Activated naive CD4-positive, alpha-beta T cell treated with anti-CD3 and anti-CD28 coated beads, Interleukin-2, amount 50 U/mL, for 72 hours (primary cell): ENCODE measurements around the gene KNOP1. TPM values are rescaled to one million over a fixed set of nuclear protein-coding genes. Genes with fewer than 3 reads are reported as not detected.
"Not testable (repeated sequence)": the region's sequence is repeated elsewhere in the genome, so short reads cannot be mapped to it uniquely, and the experiment has no call there.

Experiments
- ATAC-seq, 2 donors: fragments of 150-1000 bp; cut with Tn5 transposase; 2 replicates each; pipeline ENCODE4 v1.10.0; 2021; ENCODE audit warnings: mild to moderate bottlenecking in 2 of 2, moderate library complexity in 2 of 2
- DNase-seq, 2 donors: peaks; one replicate each; pipeline ENCODE4 v3.0.0; 2021 to 2022; ENCODE audit warnings: low spot score in 2 of 2
- H3K27ac Mint-ChIP-seq, 2 donors: one replicate each; pipeline ENCODE4 v1.8.0; 2022; ENCODE audit warnings: mild to moderate bottlenecking in 2 of 2, mixed read lengths in 2 of 2
- H3K36me3 Mint-ChIP-seq, 2 donors: one replicate each; pipeline ENCODE4 v1.8.0; 2022; ENCODE audit warnings: mixed read lengths in 2 of 2
- H3K9me3 Mint-ChIP-seq, 2 donors: one replicate each; pipeline ENCODE4 v1.8.0; 2022; ENCODE audit warnings: mixed read lengths in 2 of 2
- total RNA-seq, 2 donors: library from RNA; stranded (reverse); gene quantifications; one replicate each; pipeline ENCODE4 v1.2.3, GENCODE V29; 2022

KNOP1 gene
- total RNA-seq, 2 donors from 2014 or later: 18.7 to 23.6 TPM

DNA sequence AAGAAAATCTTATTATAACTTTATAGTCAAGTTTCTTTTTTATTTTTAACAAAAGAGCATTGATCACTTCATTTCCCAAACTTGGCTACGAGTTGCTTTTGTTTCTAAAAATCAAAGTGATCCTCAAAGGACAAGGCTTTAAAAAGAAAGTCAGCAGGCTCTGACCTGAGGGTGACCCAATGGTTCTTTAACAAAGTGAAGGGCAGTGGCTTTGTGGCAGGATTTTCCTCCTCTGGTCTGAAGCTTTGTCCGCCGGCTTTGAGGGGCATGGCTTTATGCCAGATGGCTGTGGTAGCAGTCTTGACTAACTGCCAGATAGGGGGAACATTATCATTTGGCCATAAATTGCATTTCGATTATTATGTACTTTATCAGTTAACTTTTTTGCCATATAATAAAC is 28.5 kb upstream of the KNOP1 start:
- no peak for ATAC-seq
- DNase-seq: no peak
- H3K9me3 Mint-ChIP-seq: no peaks in the 10 kb centered on the region
- no peak overlapping the region for H3K27ac Mint-ChIP-seq
- no peaks in the 10 kb centered on the region for H3K36me3 Mint-ChIP-seq

DNA sequence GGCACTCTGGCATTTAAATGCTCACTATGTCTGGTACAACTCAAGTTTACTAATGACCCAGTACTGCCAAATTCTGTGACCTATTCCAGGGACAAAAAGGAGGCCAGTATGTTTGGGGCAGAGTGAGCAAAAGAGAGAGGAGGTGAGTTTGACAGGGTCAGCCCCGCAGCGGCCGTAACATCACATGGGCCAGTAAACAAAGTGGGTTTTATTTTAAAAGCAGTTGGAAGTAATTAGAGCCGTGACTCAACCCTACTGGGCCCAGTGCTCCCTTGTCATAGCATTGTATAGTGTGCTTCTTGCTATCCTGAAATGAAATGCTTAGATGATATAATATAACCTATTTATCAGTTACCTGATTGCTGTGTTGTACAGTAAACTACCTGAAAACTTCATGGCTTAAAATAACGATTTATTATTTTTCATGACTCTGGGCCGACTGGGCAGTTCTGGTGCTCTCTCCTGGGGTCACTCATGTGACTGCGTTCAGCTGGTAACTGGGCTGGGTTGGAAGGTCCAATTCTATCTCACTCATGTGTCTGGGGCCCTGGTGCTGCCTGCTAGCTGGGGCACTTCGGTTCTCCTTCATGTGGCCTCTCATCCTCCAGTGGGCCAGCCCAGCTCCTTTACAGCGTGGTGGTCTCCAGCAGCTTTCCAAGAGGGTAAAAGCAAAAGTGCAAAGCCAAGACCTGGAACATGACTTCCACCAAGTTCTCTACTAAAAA is 27.4 kb upstream of the KNOP1 start:
- H3K27ac Mint-ChIP-seq: no peak overlapping the region
- ATAC-seq (no peak), DNase-seq (no peak)
- no peaks in the 10 kb centered on the region for H3K36me3 Mint-ChIP-seq
- no peaks in the 10 kb centered on the region for H3K9me3 Mint-ChIP-seq

DNA sequence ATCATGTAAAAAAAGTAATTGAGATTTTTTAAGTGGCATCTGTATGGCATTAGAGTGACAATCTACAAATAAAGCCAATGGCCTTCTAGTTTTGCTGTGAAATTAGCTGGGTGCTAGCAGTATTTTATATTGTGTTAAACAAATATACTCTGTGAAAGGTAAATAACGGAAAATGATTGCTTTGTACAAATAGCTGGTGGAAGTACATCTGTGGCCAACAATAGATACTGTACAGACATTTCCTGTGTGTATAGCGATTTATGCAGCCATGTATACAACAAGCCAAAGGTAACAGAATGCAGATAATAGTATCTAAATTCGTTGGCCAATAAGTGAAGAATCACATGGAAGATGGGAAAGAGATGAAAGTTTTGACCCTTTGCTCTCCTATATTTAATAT is 26.6 kb upstream of the KNOP1 start:
- H3K27ac Mint-ChIP-seq: no peak overlapping the region
- no peaks in the 10 kb centered on the region for H3K36me3 Mint-ChIP-seq
- H3K9me3 Mint-ChIP-seq: no peaks in the 10 kb centered on the region
- DNase-seq: no peak
- ATAC-seq: no peak

DNA sequence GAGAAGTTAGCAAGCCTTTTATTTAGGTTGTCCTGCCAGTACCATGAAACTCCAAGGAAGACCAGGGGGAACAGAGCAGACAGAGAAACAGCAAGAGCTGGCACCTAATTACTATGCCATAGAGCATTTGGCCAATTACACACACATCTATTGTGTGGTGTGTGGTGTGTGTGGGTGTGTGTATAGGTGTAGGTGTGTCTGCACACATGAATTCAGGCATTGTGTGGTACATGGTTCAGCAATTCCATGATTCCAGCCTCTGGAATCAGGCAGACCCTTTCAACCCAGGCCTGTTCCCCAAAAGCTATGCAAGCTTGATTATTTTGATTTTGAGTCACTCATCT is 25.8 kb upstream of the KNOP1 start:
- ATAC-seq: no peak
- H3K27ac Mint-ChIP-seq: no peak overlapping the region

DNA sequence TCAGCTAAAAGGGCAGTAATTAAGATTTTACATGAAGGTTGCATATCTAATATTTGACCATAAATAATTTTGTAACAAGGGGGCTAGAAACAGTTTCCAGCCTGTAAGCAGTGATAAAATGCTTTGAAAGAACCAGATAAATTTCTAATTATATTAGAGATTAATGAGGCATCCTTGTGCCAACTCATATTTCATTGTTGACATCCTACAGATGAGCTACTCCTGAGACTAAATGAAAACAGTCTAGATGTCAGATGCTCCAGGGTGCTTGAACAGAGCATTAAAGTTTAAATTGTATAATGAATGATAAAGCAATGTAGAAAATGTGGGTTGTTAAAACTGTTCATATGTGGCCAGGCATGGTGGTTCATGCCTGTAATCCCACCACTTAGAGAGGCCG is 23.3 kb upstream of the KNOP1 start:
- no peaks in the 10 kb centered on the region for H3K9me3 Mint-ChIP-seq
- H3K27ac Mint-ChIP-seq: no peak overlapping the region
- DNase-seq (no peak), ATAC-seq (no peak)
- peaks cover 0 to 5% of the 10 kb centered on the region in 2 donors for H3K36me3 Mint-ChIP-seq

More for the DNA sequence above, 25.8 kb upstream of the KNOP1 start:
- no peaks in the 10 kb centered on the region for H3K36me3 Mint-ChIP-seq
- no peak for DNase-seq
- H3K9me3 Mint-ChIP-seq: no peaks in the 10 kb centered on the region

DNA sequence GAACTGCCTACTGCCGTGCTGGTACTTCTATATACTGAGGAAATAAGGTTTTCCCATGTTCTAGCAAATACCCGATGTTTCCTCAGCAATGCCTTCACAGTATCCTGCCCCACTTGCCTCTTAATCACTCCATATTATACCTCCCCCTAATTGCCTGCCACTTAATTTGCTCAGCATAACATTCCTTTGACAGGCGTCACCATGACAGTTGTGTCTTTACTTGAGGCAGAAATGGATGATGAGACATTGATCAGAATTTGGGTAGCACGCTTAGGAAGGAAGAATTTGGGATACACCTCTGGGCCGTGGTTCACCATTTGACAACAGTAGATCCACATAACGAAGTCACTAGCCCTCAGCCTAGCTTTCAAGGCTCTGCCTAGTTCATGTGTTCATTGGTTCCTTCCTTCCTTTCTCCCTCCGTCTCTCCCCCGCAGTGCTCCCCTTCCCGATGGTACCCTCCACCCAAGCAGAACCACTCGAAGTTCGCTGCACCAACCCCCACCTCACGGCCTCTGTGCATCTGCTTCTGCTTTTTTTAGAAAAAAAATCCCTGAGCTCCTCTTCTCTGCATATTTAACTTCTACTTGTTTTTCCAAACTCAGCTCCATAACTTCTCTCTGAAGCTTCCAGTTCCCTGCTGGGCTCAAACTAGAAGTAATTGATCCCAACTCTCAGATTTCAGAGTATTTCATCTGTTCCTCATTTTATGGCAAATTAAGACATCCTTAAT is 19.4 kb upstream of the KNOP1 start:
- ATAC-seq (no peak), DNase-seq (no peak)
- Mint-ChIP-seq H3K27ac (no peak overlapping the region), H3K36me3 (peaks cover 0 to 5% of the 10 kb centered on the region in 2 donors), H3K9me3 (no peaks in the 10 kb centered on the region)

DNA sequence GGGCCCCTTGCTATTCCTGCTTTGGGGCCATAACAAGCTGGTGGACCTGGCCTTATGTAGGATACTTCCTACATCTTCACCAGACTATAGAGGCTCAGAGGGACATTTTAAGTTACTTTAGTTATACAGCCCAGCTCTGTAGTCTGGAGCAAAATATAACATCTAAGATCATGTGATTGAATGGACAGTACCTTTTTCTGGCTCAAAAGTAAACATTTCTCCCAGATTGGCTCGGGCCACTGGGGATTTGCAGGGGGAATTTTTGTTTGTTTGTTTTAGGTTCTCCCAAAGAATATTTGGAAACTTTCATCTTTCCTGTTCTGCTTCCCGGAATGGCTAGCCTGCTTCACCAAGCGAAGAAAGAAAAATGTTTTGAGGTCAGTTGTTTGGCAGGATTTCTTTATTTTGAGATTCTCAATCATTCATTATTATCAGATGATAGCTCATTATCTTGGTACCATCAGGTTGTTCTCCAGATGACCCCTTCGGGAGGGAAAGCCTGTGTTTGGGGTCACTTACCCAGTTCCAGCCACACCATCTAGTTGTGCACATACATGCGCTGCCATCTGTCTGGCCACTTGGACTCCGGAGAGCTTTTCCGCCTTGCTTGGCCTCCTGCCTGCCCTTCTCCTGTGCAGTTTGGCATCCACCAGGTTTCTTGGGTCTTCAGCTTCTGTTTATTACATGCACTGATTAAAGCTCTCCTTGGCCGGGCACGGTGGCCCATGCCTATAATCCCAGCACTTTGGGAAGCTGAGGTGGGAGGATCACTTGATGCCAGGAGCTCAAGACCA is 17.2 kb upstream of the KNOP1 start:
- Mint-ChIP-seq H3K27ac (no peak overlapping the region), H3K36me3 (peaks cover 0 to 5% of the 10 kb centered on the region in 2 donors), H3K9me3 (no peaks in the 10 kb centered on the region)
- no peak for DNase-seq
- no peak for ATAC-seq

DNA sequence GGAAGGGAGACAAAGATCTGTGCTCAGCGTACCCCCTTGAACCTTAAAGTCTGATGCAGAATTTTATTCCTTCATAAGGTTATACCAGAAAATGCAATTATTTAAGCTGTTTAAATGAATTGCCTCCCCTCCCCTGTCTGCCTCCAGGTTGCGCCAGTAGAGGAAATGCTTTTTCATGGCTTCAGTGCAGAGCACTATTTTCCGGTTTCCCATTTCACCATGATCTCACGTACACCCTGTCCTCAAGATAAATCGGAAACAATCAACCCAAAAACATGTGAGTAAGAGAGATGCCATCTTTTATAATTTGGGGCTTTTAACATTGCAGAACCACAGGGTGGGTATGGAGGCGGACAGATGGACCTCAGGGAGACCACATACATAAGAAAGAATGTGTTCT is 15.5 kb upstream of the KNOP1 start:
- ATAC-seq (no peak), DNase-seq (no peak)
- no peaks in the 10 kb centered on the region for H3K9me3 Mint-ChIP-seq
- no peak overlapping the region for H3K27ac Mint-ChIP-seq
- peaks cover 0 to 5% of the 10 kb centered on the region in 2 donors for H3K36me3 Mint-ChIP-seq

DNA sequence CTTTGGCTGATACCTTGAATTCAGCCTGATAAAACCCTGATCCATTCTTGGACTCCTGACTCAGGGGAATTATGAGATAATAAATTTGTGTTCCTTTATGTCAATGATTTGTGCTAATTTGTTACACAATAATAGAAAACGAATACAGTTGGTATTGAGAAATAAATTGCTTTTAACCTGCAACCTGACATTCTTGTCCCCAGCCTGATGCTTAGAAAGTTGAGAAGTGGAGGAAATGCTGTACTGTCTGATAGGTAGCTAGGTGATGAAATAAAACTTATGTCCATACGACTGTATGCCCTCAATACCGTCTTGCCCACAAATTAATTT is 10.6 kb upstream of the KNOP1 start:
- no peaks in the 10 kb centered on the region for H3K36me3 Mint-ChIP-seq
- no peak for ATAC-seq
- H3K9me3 Mint-ChIP-seq: no peaks in the 10 kb centered on the region
- DNase-seq: no peak
- no peak overlapping the region for H3K27ac Mint-ChIP-seq

DNA sequence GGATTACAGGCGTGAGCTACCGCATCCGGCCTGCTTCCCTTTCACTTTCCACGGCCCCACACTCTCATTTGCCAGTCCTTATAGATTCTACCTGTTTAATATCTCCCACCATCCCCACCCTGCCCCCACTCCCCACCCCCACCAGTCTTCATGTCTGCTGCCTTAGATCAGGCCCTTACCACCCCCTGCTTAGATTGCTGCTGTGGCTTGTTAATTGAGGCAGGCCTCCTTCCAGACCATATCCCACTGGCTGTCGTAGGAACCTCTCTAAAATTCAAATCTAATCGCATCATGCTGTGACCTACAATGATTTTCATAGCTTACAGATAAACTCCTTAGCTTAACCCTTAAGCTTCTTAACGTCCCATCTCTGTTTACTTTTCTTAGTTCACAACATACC is 5.0 kb upstream of the KNOP1 start:
- Mint-ChIP-seq H3K27ac (no peak overlapping the region), H3K36me3 (peaks cover 0 to under 1% of the 10 kb centered on the region in 2 donors), H3K9me3 (no peaks in the 10 kb centered on the region)
- no peak for DNase-seq
- no peak for ATAC-seq

DNA sequence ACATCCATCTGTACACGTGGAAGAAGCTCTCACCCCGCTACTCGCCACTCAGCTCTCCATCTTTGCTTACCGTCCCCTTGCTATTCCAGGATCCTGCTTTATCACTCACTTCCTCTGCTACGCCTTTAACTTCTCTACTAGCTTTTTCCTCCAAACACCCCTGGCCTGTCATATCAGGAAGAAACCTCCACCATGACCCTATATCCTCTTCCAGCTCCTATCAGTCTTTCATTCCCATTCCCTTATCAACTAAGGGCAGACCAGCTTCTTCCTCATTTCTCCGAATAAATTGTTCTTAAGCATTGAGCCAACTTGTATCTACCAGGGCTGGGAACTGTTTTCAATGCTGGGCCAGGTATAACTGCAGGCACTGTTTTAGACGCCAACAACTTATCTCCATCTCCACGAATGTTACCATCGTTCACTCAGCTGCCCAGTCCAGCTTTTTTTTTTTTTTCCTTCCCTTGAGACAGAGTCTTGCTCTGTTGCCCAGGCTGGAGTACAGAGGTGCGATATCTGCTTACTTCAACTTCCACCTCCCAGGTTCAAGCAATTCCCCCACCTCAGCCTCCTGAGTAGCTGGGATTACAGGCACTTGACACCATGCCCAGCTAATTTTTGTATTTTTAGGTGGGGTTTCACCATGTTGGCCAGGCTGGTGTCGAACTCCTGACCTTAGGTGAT is 4.4 kb upstream of the KNOP1 start:
- peak overlapping the region in 1 of 2 donors; percentile 1 for H3K27ac Mint-ChIP-seq
- H3K36me3 Mint-ChIP-seq: peaks cover 3 to 6% of the 10 kb centered on the region in 2 donors
- DNase-seq: no peak
- ATAC-seq: no peak
- H3K9me3 Mint-ChIP-seq: no peaks in the 10 kb centered on the region

DNA sequence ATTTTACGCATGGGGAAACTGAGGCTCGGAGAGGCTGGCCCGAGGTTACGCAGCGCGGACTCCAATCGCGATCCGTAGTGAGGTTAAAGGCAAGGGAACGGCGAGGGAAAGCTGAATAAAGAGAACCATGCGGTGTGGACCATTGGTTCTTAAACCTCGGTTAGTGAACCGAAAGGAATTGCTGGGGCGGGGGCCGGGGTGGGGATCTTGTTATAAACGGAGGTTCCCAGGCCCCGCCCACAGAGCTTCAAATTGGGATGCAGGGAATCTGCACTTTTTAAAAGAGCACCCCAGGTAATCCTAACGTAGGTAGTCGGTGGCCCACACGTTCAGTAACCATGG is 568 bp upstream of the KNOP1 start:
- no peak for ATAC-seq
- no peak for DNase-seq
- H3K9me3 Mint-ChIP-seq: no peaks in the 10 kb centered on the region
- peaks cover 15 to 20% of the 10 kb centered on the region in 2 donors for H3K36me3 Mint-ChIP-seq
- peak overlapping the region in 1 of 2 donors; percentile 90 for H3K27ac Mint-ChIP-seq

DNA sequence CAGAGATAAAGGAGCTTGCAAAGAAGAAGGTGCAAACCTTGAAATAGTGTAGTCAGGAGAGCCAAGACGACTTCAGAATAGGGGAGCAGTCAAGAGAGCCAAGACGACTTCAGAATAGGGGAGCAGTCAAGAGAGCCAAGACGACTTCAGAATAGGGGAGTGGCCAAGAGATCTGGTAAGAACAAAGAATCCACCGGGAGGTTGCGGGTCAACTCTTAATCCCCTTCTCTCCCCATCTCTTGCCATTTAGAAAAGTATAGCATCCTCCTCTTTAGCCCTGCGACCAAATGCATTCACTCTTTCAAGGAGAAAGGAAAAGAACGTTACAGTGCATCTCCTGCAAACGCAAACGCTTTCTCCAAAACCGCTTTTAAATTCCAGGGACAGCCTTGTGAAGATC is 713 bp downstream of the KNOP1 start:
- no peak for ATAC-seq
- no peak for DNase-seq
- Mint-ChIP-seq H3K27ac (peak overlapping the region; percentile 90 to 96), H3K36me3 (peaks cover 15 to 20% of the 10 kb centered on the region in 2 donors), H3K9me3 (no peaks in the 10 kb centered on the region)

DNA sequence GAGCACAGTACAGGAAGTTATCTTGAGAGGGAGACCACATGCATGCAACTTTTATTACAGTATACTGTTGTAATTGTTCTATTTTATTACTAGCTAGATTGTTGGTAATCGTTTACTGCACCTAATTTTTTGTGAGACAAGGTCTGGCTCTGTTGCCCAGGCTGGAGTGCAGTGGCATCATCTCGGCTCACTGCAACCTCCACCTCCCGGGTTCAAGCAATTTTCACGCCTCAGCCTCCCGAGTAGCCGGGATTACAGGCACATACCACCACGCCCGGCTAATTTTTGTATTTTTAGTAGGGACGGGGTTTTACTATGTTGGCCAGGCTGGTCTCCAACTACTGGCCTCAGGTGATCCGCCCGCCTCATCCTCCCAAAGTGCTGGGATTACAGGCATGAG is 1.3 kb downstream of the KNOP1 start:
- not testable (repeated sequence) for ATAC-seq, H3K9me3 Mint-ChIP-seq, DNase-seq
- Mint-ChIP-seq H3K36me3 (peaks cover 18 to 20% of the 10 kb centered on the region in 2 donors), H3K27ac (peak overlapping the region; percentile 90 to 96)

DNA sequence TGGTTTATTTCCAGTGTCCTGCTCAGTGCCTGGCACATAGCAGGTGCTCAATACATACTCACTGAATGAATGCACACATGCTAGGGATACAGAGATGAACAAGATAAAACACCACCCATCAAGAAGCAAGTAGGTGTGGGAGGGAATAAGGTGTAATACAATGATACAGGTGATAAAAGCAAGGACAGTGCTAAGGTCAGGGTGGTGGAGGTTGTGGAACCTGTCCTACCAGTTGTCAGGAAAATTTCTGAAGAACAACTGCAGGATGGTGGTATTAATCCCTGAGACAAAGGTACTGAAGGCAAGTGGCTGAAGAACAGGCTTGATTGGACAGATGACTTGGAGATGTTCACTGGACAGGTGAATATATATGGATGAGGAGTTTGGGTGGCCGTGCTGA is 1.8 kb downstream of the KNOP1 start:
- ATAC-seq: no peak
- DNase-seq: no peak
- H3K36me3 Mint-ChIP-seq: peaks cover 20 to 21% of the 10 kb centered on the region in 2 donors
- no peaks in the 10 kb centered on the region for H3K9me3 Mint-ChIP-seq
- H3K27ac Mint-ChIP-seq: no peak overlapping the region

DNA sequence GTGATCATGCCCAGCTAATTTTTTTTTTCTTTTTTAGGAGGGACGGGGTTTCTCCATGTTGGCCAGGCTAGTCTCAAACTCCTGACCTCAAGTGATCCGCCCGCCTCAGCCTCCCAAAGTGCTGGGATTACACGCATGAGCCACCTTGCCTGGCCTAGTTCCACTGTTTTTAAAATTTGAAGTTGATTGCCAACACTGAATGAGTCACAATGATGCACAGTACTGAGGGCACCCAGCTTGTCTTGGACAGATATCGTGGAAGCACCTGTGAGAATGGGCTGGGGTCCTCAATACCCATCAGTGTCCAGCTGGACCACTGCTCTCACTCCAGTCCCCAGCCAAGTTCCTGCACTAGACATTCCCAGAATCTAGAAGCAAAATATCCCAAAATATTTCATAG is 2.5 kb downstream of the KNOP1 start:
- Mint-ChIP-seq H3K27ac (no peak overlapping the region), H3K9me3 (no peaks in the 10 kb centered on the region), H3K36me3 (peaks cover 20 to 21% of the 10 kb centered on the region in 2 donors)
- no peak for ATAC-seq
- DNase-seq: no peak

DNA sequence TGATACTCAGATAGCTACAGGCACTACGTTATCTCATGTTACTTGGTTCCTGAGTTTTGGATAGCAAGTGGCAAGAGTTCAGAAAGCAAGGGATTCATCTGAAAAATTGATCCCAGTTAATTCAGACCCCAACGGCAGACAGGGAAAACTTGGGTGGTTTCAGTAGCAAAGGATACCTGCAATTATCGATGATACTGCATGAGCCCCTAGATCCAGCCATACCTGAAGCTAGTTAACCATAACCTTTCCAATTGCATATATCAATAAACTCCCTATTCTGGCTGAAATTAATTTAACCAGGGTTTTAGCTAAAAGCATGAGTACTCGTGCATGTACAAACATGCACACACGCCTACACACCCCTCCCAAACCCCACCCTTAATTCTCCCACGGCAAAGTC is 4.3 kb downstream of the KNOP1 start:
- no peak for ATAC-seq
- Mint-ChIP-seq H3K36me3 (peaks cover 31 to 35% of the 10 kb centered on the region in 2 donors), H3K27ac (peak overlapping the region in 1 of 2 donors; percentile 45), H3K9me3 (no peaks in the 10 kb centered on the region)
- no peak for DNase-seq
